B cell (primary cell): ENCODE measurements around the gene ARMS2. TPM values are rescaled to one million over a fixed set of nuclear protein-coding genes. Genes with fewer than 3 reads are reported as not detected.

Experiments
- ATAC-seq: fragments of 200-7000 bp; cut with Tn5 transposase; one replicate; pipeline ENCODE4 v1.10.0; 2021; ENCODE audit warnings: low read depth, mild to moderate bottlenecking, moderate number of reproducible peaks, moderate library complexity
- CTCF ChIA-PET: fragments of 350-600 bp; sonication (Branson Sonifier 250); formaldehyde crosslinking; loops from one replicate; lab custom pipeline; 2021; ENCODE audit warnings: antibody characterized with exemption, inconsistent platforms; lab: Charles Lee
- POLR2A ChIA-PET: fragments of 350-600 bp; sonication (Branson Sonifier 250); formaldehyde crosslinking; loops from one replicate; lab custom pipeline; 2021; ENCODE audit warnings: antibody characterized with exemption; lab: Charles Lee
- DNase-seq: peaks from one replicate; pipeline ENCODE4 v3.0.0; 2013
- H2AFZ ChIP-seq: 2 replicates; pipeline ENCODE4 v1.6.1; 2012; ENCODE audit warnings: mild to moderate bottlenecking, low read depth, low read length; ENCODE audit not compliant: insufficient read depth, poor library complexity, severe bottlenecking
- H3K27ac ChIP-seq, 2 donors: 1 replicate in 1 of 2; 2 replicates in 1 of 2; pipeline ENCODE4 v1.5.1; 2012 to 2013; ENCODE audit warnings: low read length in 2 of 2, mild to moderate bottlenecking in 2 of 2, moderate library complexity in 1 of 2
- H3K27me3 ChIP-seq, 4 experiments: fragments of 200-600 bp in 1 of 4; sonication (generic) in 1 of 4; replicated peaks in 1 of 4; 1 replicate in 2 of 4; 2 replicates in 2 of 4; pipeline versions ENCODE4 v1.6.1 to v1.7.0; 2013 to 2016; ENCODE audit warnings: low read length in 3 of 4, mild to moderate bottlenecking in 2 of 4, mixed read lengths in 1 of 4, moderate library complexity in 1 of 4; ENCODE audit not compliant: insufficient read depth in 4 of 4, control insufficient read depth in 3 of 4; ENCODE audit errors: control extremely low read depth in 1 of 4
- H3K36me3 ChIP-seq, 2 experiments: replicated peaks in 1 of 2; 1 replicate in 1 of 2; 2 replicates in 1 of 2; pipeline versions ENCODE4 v1.6.1 to v1.7.1; 2013; ENCODE audit warnings: low read length in 1 of 2; ENCODE audit not compliant: insufficient read depth in 2 of 2, control insufficient read depth in 1 of 2; ENCODE audit errors: control extremely low read depth in 1 of 2, extremely low read depth in 1 of 2
- H3K4me1 ChIP-seq, 2 donors: fragments of 200-600 bp in 1 of 2; sonication (generic) in 1 of 2; 1 replicate in 1 of 2; 2 replicates in 1 of 2; pipeline versions ENCODE4 v1.5.1 to v1.6.1; 2013 to 2017; ENCODE audit warnings: low read length in 2 of 2; ENCODE audit not compliant: control insufficient read depth in 2 of 2, insufficient read depth in 2 of 2
- H3K4me2 ChIP-seq: replicated peaks from 2 replicates; pipeline ENCODE3; 2012; ENCODE audit warnings: mild to moderate bottlenecking, low read depth, low read length; ENCODE audit not compliant: poor library complexity, severe bottlenecking
- H3K4me3 ChIP-seq, 5 experiments: fragments of 200-600 bp in 1 of 5; sonication (generic) in 1 of 5; 1 replicate in 3 of 5; 2 replicates in 2 of 5; pipeline versions ENCODE4 v1.5.1 to v1.7.0; 2011 to 2016; ENCODE audit warnings: low read length in 4 of 5, mild to moderate bottlenecking in 4 of 5, low read depth in 2 of 5, control low read depth in 1 of 5, moderate library complexity in 1 of 5; ENCODE audit not compliant: insufficient read depth in 1 of 5; ENCODE audit errors: control extremely low read depth in 1 of 5, extremely low read depth in 1 of 5
- H3K79me2 ChIP-seq: fragments of 200-600 bp; sonication (generic); one replicate; pipeline ENCODE4 v1.6.0; 2016; ENCODE audit warnings: low read length; ENCODE audit not compliant: control insufficient read depth, insufficient read depth
- H3K9ac ChIP-seq: fragments of 200-600 bp; sonication (generic); 2 replicates; pipeline ENCODE4 v1.6.1; 2017; ENCODE audit warnings: mild to moderate bottlenecking, low read length, moderate library complexity
- H3K9me3 ChIP-seq, 3 donors: one replicate each; pipeline versions ENCODE4 v1.6.1 to v1.7.1; 2013; ENCODE audit warnings: low read length in 2 of 3; ENCODE audit not compliant: control insufficient read depth in 2 of 3, insufficient read depth in 1 of 3; ENCODE audit errors: control extremely low read depth in 1 of 3
- H4K20me1 ChIP-seq: 2 replicates; pipeline ENCODE4 v1.6.0; 2012; ENCODE audit warnings: mild to moderate bottlenecking, low read length; ENCODE audit not compliant: insufficient read depth, control insufficient read depth, poor library complexity, severe bottlenecking
- H3K27ac Mint-ChIP-seq: one replicate; pipeline ENCODE4 v1.8.0; 2021; ENCODE audit warnings: mixed read lengths
- H3K27me3 Mint-ChIP-seq: one replicate; pipeline ENCODE4 v1.8.0; 2021; ENCODE audit warnings: mixed read lengths
- H3K4me1 Mint-ChIP-seq: one replicate; pipeline ENCODE4 v1.8.0; 2021; ENCODE audit warnings: mixed read lengths
- H3K4me3 Mint-ChIP-seq: one replicate; pipeline ENCODE4 v1.8.0; 2021; ENCODE audit warnings: mixed read lengths
- H3K9me3 Mint-ChIP-seq: one replicate; pipeline ENCODE4 v1.8.0; 2022; ENCODE audit warnings: mixed read lengths; ENCODE audit not compliant: insufficient read depth
- EZH2 ChIP-seq: IDR thresholded peaks from 2 replicates; pipeline ENCODE4 v1.6.1; 2012; ENCODE audit warnings: borderline replicate concordance, low read depth, mild to moderate bottlenecking, moderate library complexity, low read length; ENCODE audit not compliant: insufficient read depth, poor library complexity, severe bottlenecking
- WGBS: methylation state at CpG from one replicate; pipeline ENCODE4 v1.1.5; 2013; ENCODE audit warnings: missing lambda C conversion rate; ENCODE audit not compliant: insufficient coverage; 5-methylcytosine and 5-hydroxymethylcytosine counted together
- intact Hi-C: fragments of 100-400 bp; cut with micrococcal nuclease; formaldehyde crosslinking; loops from one replicate; pipeline ENCODE4 v1.10.0; 2022
- polyA plus RNA-seq: library from polyadenylated mRNA; depleted of rRNA; stranded (reverse); fragments of >200 nt; gene quantifications from 2 replicates; pipeline ENCODE4 v1.2.3, GENCODE V29; 2012
- total RNA-seq, 2 donors: library from RNA; stranded (reverse); fragments of 120-200 nt in 1 of 2; gene quantifications; 1 replicate in 1 of 2; 2 replicates in 1 of 2; pipeline versions ENCODE4 v1.2.3 to v1.2.4, GENCODE V29; 2013 to 2022
- TF ChIP-seq, protein P1 (sequence below): fragments of 200-600 bp; IDR thresholded peaks from one replicate; pipeline ENCODE4 v1.8.0; 2022; ENCODE audit warnings: antibody characterized with exemption, mild to moderate bottlenecking

ARMS2 gene
- total and polyA plus RNA-seq, 2 donors (not counting 1 experiment from before 2014, with no cell fraction given), result not detected

- Mint-ChIP-seq H3K27me3 (peaks cover 26% of the 10 kb centered on the region), H3K27ac (no peak overlapping the region), H3K4me3 (no peak overlapping the region), H3K9me3 (peaks cover 3% of the 10 kb centered on the region), H3K4me1 (peaks cover 5% of the 10 kb centered on the region)
- Histone ChIP-seq H3K27me3 (peaks cover 0 to 5% (median under 1%) of the 10 kb centered on the region in 4 experiments), H3K9me3 (peaks cover 0 to 7% (median 0%) of the 10 kb centered on the region in 3 donors), H3K4me1 (no peaks in the 10 kb centered on the region), H3K79me2 (no peaks in the 10 kb centered on the region), H3K4me3 (no peak overlapping the region), H2AFZ (no peak overlapping the region), H3K36me3 (no peaks in the 10 kb centered on the region), H3K27ac (no peak overlapping the region), H3K4me2 (no peak overlapping the region), H3K9ac (no peak overlapping the region), H4K20me1 (no peaks in the 10 kb centered on the region)
- ChIA-PET CTCF (no interaction called here), POLR2A (no interaction called here)
- ATAC-seq (no peak), DNase-seq (no peak)
- intact Hi-C loops, result no loop called here
- 92% methylated on average over 7 of the region's 7 CpGs for WGBS
- TF ChIP-seq EZH2, result no peak
- TF ChIP-seq, protein P1, sequence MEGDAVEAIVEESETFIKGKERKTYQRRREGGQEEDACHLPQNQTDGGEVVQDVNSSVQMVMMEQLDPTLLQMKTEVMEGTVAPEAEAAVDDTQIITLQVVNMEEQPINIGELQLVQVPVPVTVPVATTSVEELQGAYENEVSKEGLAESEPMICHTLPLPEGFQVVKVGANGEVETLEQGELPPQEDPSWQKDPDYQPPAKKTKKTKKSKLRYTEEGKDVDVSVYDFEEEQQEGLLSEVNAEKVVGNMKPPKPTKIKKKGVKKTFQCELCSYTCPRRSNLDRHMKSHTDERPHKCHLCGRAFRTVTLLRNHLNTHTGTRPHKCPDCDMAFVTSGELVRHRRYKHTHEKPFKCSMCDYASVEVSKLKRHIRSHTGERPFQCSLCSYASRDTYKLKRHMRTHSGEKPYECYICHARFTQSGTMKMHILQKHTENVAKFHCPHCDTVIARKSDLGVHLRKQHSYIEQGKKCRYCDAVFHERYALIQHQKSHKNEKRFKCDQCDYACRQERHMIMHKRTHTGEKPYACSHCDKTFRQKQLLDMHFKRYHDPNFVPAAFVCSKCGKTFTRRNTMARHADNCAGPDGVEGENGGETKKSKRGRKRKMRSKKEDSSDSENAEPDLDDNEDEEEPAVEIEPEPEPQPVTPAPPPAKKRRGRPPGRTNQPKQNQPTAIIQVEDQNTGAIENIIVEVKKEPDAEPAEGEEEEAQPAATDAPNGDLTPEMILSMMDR, result no peak
Measured at GRCh38 chr10:122478971-122479370, 24.5 kb downstream of the ARMS2 start.

DNA sequence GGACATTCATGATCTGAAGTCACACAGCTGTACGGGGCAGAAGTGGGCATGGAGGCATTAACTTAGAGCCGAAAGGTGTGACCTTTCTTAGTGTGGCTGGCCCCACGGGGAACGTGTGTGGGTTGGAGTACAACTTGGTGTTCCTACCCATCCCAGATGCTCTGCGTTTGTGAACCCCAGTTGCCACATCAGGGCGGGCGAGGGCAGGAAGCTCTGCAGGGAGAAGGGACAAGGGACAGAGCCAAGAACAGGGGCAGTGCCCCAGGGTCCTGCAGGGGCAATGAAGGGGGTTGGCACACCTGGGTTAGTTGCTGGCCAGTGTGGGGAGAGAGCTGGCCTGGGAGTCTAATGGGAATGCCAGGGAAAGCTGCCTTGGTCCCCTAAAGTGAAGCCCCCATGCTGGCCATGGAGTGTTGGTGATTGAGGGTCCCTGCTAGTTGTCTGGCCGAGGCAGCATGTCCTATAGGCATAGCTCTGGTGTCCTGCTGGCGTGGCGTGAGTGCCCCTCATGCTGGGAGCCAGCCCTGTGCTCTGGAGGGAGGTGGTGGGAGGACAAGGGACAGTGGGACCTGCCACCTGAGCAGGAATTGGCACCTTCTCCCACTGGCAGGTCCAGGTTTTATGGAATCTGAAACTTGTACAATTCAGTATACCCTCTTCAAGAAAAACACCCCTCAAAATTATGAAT lies 25.8 kb downstream of the ARMS2 start:
- ATAC-seq (no peak), DNase-seq (no peak)
- Histone ChIP-seq H3K79me2 (no peaks in the 10 kb centered on the region), H2AFZ (no peak overlapping the region), H3K9ac (no peak overlapping the region), H3K36me3 (no peaks in the 10 kb centered on the region), H3K4me2 (no peak overlapping the region), H3K9me3 (peaks cover 0 to 10% (median 0%) of the 10 kb centered on the region in 3 donors), H3K27ac (no peak overlapping the region), H3K4me3 (no peak overlapping the region), H3K27me3 (peaks cover 0 to 5% (median 0%) of the 10 kb centered on the region in 4 experiments), H4K20me1 (no peaks in the 10 kb centered on the region), H3K4me1 (no peaks in the 10 kb centered on the region)
- H3K4me1 Mint-ChIP-seq, result no peaks in the 10 kb centered on the region
- 90% methylated on average over 10 of the region's 10 CpGs for WGBS
- intact Hi-C loops, result no loop called here
- no peak overlapping the region for H3K4me3 Mint-ChIP-seq
- H3K27ac Mint-ChIP-seq, result no peak overlapping the region
- POLR2A ChIA-PET, result no interaction called here
- peaks cover 3% of the 10 kb centered on the region for H3K9me3 Mint-ChIP-seq
- no peak for TF ChIP-seq EZH2
- TF ChIP-seq, protein P1, result no peak
- H3K27me3 Mint-ChIP-seq, result peaks cover 18% of the 10 kb centered on the region
- CTCF ChIA-PET, result no interaction called here
